Liver (tissue), 9 donors: ENCODE measurements around the gene KLHL14. TPM values are rescaled to one million over a fixed set of nuclear protein-coding genes. Genes with fewer than 3 reads are reported as not detected.

Experiments used
- DNase-seq: peaks from one replicate; pipeline ENCODE4 v3.0.0-alpha.2; 2017; ENCODE audit warnings: low spot score
- H3K27ac ChIP-seq, 2 donors: one replicate each; pipeline ENCODE4 v1.7.0; 2013; ENCODE audit warnings: inconsistent platforms in 2 of 2, low read length in 2 of 2, control low read depth in 1 of 2, low read depth in 1 of 2, mild to moderate bottlenecking in 1 of 2
- H3K27me3 ChIP-seq, 4 donors: one replicate each; pipeline versions ENCODE4 v1.6.1 to v1.7.0; 2013; ENCODE audit warnings: low read length in 3 of 4, inconsistent platforms in 1 of 4, mild to moderate bottlenecking in 1 of 4, moderate library complexity in 1 of 4; ENCODE audit not compliant: control insufficient read depth in 4 of 4, insufficient read depth in 4 of 4
- H3K36me3 ChIP-seq, 4 donors: one replicate each; pipeline versions ENCODE4 v1.6.1 to v1.7.0; 2013; ENCODE audit warnings: low read length in 3 of 4, mild to moderate bottlenecking in 3 of 4, low read depth in 1 of 4, moderate library complexity in 1 of 4; ENCODE audit not compliant: control insufficient read depth in 4 of 4, insufficient read depth in 3 of 4
- H3K4me1 ChIP-seq, 4 donors: one replicate each; pipeline versions ENCODE4 v1.6.1 to v1.7.0; 2013; ENCODE audit warnings: low read length in 3 of 4, mild to moderate bottlenecking in 3 of 4, moderate library complexity in 1 of 4; ENCODE audit not compliant: control insufficient read depth in 4 of 4, insufficient read depth in 4 of 4
- H3K4me3 ChIP-seq, 3 donors: one replicate each; pipeline versions ENCODE4 v1.6.1 to v1.7.0; 2013; ENCODE audit warnings: low read length in 3 of 3, control low read depth in 1 of 3, low read depth in 1 of 3, mild to moderate bottlenecking in 1 of 3
- H3K9ac ChIP-seq, 2 donors: one replicate each; pipeline ENCODE4 v1.7.0; 2013; ENCODE audit warnings: low read length in 2 of 2, mild to moderate bottlenecking in 2 of 2, moderate library complexity in 2 of 2, control low read depth in 1 of 2, low read depth in 1 of 2
- H3K9me3 ChIP-seq, 4 donors: one replicate each; pipeline versions ENCODE4 v1.6.1 to v1.7.0; 2013; ENCODE audit warnings: low read length in 3 of 4; ENCODE audit not compliant: control insufficient read depth in 4 of 4
- CTCF ChIP-seq: fragments of 150-350 bp; IDR thresholded peaks from 2 replicates; pipeline ENCODE4 v1.5.1; 2017; ENCODE audit warnings: improper control_type of control experiment, low read depth, low read length; ENCODE audit not compliant: missing input control
- EGR1 ChIP-seq, 2 donors: IDR thresholded peaks; 2 replicates each; pipeline ENCODE4 v1.6.1; 2016 to 2018; ENCODE audit warnings: antibody characterized with exemption in 2 of 2, low read depth in 2 of 2
- FOXA1 ChIP-seq: IDR thresholded peaks from 2 replicates; pipeline ENCODE4 v1.6.1; 2016; ENCODE audit warnings: antibody characterized with exemption
- FOXA2 ChIP-seq: IDR thresholded peaks from 2 replicates; pipeline ENCODE4 v1.6.1; 2016; ENCODE audit warnings: antibody characterized with exemption
- GABPA ChIP-seq, 2 donors: IDR thresholded peaks in 1 of 2; conservative IDR thresholded peaks in 1 of 2; 2 replicates each; pipeline ENCODE4 v1.6.1; 2016; ENCODE audit warnings: antibody characterized with exemption in 2 of 2, mild to moderate bottlenecking in 1 of 2, moderate library complexity in 1 of 2
- HNF4A ChIP-seq, 2 donors: conservative IDR thresholded peaks; 2 replicates each; pipeline ENCODE4 v1.6.1; 2016; ENCODE audit warnings: antibody characterized with exemption in 2 of 2, mild to moderate bottlenecking in 2 of 2
- HNF4G ChIP-seq: IDR thresholded peaks from 2 replicates; pipeline ENCODE4 v1.6.1; 2016; ENCODE audit warnings: antibody characterized with exemption
- JUND ChIP-seq, 2 donors: IDR thresholded peaks; 2 replicates each; pipeline ENCODE4 v1.6.1; 2016; ENCODE audit warnings: antibody characterized with exemption in 2 of 2
- MAX ChIP-seq: IDR thresholded peaks from 2 replicates; pipeline ENCODE4 v1.6.1; 2016; ENCODE audit warnings: antibody characterized with exemption
- NR2F2 ChIP-seq: IDR thresholded peaks from 2 replicates; pipeline ENCODE4 v1.6.1; 2016; ENCODE audit warnings: antibody characterized with exemption
- RAD21 ChIP-seq, 2 donors: IDR thresholded peaks; 2 replicates each; pipeline ENCODE4 v1.6.1; 2016; ENCODE audit warnings: antibody characterized with exemption in 2 of 2, mild to moderate bottlenecking in 2 of 2
- REST ChIP-seq: IDR thresholded peaks from 2 replicates; pipeline ENCODE4 v1.6.1; 2016; ENCODE audit warnings: antibody characterized with exemption, mild to moderate bottlenecking
- SP1 ChIP-seq: IDR thresholded peaks from 2 replicates; pipeline ENCODE4 v1.6.1; 2018; ENCODE audit warnings: antibody characterized with exemption, mild to moderate bottlenecking
- TAF1 ChIP-seq: conservative IDR thresholded peaks from 2 replicates; pipeline ENCODE4 v1.6.1; 2016; ENCODE audit warnings: antibody characterized with exemption, mild to moderate bottlenecking
- YY1 ChIP-seq: IDR thresholded peaks from 2 replicates; pipeline ENCODE4 v1.6.1; 2016; ENCODE audit warnings: antibody characterized with exemption, mild to moderate bottlenecking
- ZBTB33 ChIP-seq: IDR thresholded peaks from 2 replicates; pipeline ENCODE4 v1.6.1; 2016; ENCODE audit warnings: antibody characterized with exemption
- WGBS: extraction: QIAGEN DNeasy Blood & Tissue Kit; methylation state at CpG from one replicate; pipeline ENCODE4 v1.1.7; 2013; 5-methylcytosine and 5-hydroxymethylcytosine counted together
- polyA plus RNA-seq, 2 donors: library from polyadenylated mRNA; stranded (reverse) in 1 of 2; unstranded in 1 of 2; fragments of 200-250 nt in 1 of 2; fragments of >200 nt in 1 of 2; fragmentation: Nextera tagmentation in 1 of 2; extraction: Ambion mirVana in 1 of 2; gene quantifications; one replicate each; pipeline versions ENCODE4 v1.2.1 to v1.2.3, GENCODE V29; 2013 to 2015
- total RNA-seq, 2 donors: library from RNA; depleted of rRNA; stranded (reverse); fragments of >200 nt; gene quantifications; one replicate each; pipeline ENCODE4 v1.2.3, GENCODE V29; 2014
- TF ChIP-seq, protein P1 (sequence below): IDR thresholded peaks from 2 replicates; pipeline ENCODE4 v1.6.1; 2016; ENCODE audit warnings: antibody characterized with exemption
- donor health status: healthy.
- donor health status: healthy.
- donor health status: healthy.
- donor health status: healthy.
- donor health status: healthy.

The KLHL14 gene
- total and polyA plus RNA-seq, 4 donors = 0.02 to 1.1 (median 0.15) TPM

GRCh38 chr18:32730620-32731091 lies 42.2 kb downstream of the KLHL14 start:
- Histone ChIP-seq H3K4me3 (peak overlapping the region in 2 of 3 donors; percentile 34 to 36), H3K9ac (peak overlapping the region in 1 of 2 donors; percentile 34), H3K36me3 (no peaks in the 10 kb centered on the region), H3K4me1 (peaks cover 0 to 2% (median 0%) of the 10 kb centered on the region in 4 donors), H3K9me3 (peaks cover 0 to 3% (median 1%) of the 10 kb centered on the region in 4 donors), H3K27ac (no peak overlapping the region), H3K27me3 (peaks cover 0 to 2% (median 0%) of the 10 kb centered on the region in 4 donors)
- WGBS = 66% methylated on average over 9 of the region's 9 CpGs
- DNase-seq = no peak
- no peak for TF ChIP-seq NR2F2
- TF ChIP-seq YY1 = no peak
- TF ChIP-seq ZBTB33 = no peak
- no peak for TF ChIP-seq GABPA (IDR thresholded peaks at IDR 0.05 in 1 of 2, conservative IDR thresholded peaks at IDR 0.05 in 1 of 2)
- TF ChIP-seq CTCF = no peak
- no peak for TF ChIP-seq EGR1 (IDR thresholded peaks at IDR 0.05; ENCODE audit: low read depth in 2 of 2)
- no peak for TF ChIP-seq FOXA1
- no peak for TF ChIP-seq RAD21 (IDR thresholded peaks at IDR 0.05)
- TF ChIP-seq SP1 = no peak
- no peak for TF ChIP-seq JUND (IDR thresholded peaks at IDR 0.05)
- TF ChIP-seq, protein P1, sequence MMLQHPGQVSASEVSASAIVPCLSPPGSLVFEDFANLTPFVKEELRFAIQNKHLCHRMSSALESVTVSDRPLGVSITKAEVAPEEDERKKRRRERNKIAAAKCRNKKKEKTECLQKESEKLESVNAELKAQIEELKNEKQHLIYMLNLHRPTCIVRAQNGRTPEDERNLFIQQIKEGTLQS = no peak
- no peak for TF ChIP-seq HNF4A (conservative IDR thresholded peaks at IDR 0.05)
- no peak for TF ChIP-seq HNF4G
- TF ChIP-seq TAF1 = no peak
- TF ChIP-seq REST = no peak

GRCh38 chr18:32730068-32730467 lies 42.8 kb downstream of the KLHL14 start:
- H3K9me3 ChIP-seq = peaks cover 0 to 3% (median 1%) of the 10 kb centered on the region in 4 donors
- DNase-seq = no peak
- H3K4me3 ChIP-seq = peak overlapping the region in 1 of 3 donors; percentile 36
- WGBS = 44% methylated on average over 2 of the region's 2 CpGs
- peaks cover 0 to 2% (median 0%) of the 10 kb centered on the region in 4 donors for H3K4me1 ChIP-seq
- no peaks in the 10 kb centered on the region for H3K36me3 ChIP-seq
- peaks cover 0 to 2% (median 0%) of the 10 kb centered on the region in 4 donors for H3K27me3 ChIP-seq
- peak overlapping the region in 1 of 2 donors; percentile 34 for H3K9ac ChIP-seq
- no peak overlapping the region for H3K27ac ChIP-seq
- TF ChIP-seq JUND (IDR thresholded peaks at IDR 0.05) (no peak), TAF1 (no peak), FOXA2 (no peak), MAX (no peak), FOXA1 (no peak), HNF4A (conservative IDR thresholded peaks at IDR 0.05) (no peak), ZBTB33 (no peak), REST (no peak), HNF4G (no peak), YY1 (no peak), EGR1 (IDR thresholded peaks at IDR 0.05; ENCODE audit: low read depth in 2 of 2) (no peak), NR2F2 (no peak)
- TF ChIP-seq, protein P1 = no peak
